K562 (cell line): ENCODE results near the gene ZBTB2. TPM values are rescaled to one million over a fixed set of nuclear protein-coding genes. Genes with fewer than 3 reads are reported as not detected.

Experiments used
- polyA plus RNA-seq, 8 experiments: library from polyadenylated mRNA; depleted of rRNA in 4 of 8; stranded (reverse) in 5 of 8; unstranded in 3 of 8; fragments of >200 nt; fragmentation: Nextera tagmentation in 2 of 8; fragmentation: Illumina TruSeq in 1 of 8; extraction: Ambion mirVana in 2 of 8; extraction: Trizol in 1 of 8; gene quantifications; 2 replicates each; pipeline versions ENCODE4 v1.2.1 to v1.2.3, GENCODE V29; 2011 to 2014; ENCODE audit warnings: inconsistent platforms in 1 of 8, missing spikeins in 1 of 8
- small RNA-seq: library from RNA; depleted of rRNA; stranded (forward); fragments of <200 nt; gene quantifications from one replicate; pipeline ENCODE3, GENCODE V24; 2014
- total RNA-seq, 7 experiments: library from RNA; depleted of rRNA in 6 of 7; stranded (reverse); fragments of >200 nt in 6 of 7; fragmentation: Illumina TruSeq in 2 of 7; extraction: Trizol in 2 of 7; gene quantifications; 2 replicates each; pipeline versions ENCODE4 v1.2.1 to v1.2.3, GENCODE V29; 2011 to 2021; ENCODE audit warnings: low replicate concordance in 1 of 7

The ZBTB2 gene
- total and polyA plus RNA-seq, 9 of the 15 experiments (the other 6 are each of a cell fraction or from before 2014, with no cell fraction given) = 5.1 to 26.2 (median 16.4) TPM

Small RNA genes within 50 kb of the gene (small RNA-seq; reads per million reads assigned to genes)
- gene RF00019 = not detected

Other genes with a start within 250 kb of the ZBTB2 start
- 0.69 and 0.82 TPM in 2 replicates for gene AKAP12, start 151.6 kb downstream of the ZBTB2 start, total RNA-seq (2014; rRNA removed)
- 0.55 and 0.93 TPM in 2 replicates for gene AKAP12, start 151.6 kb downstream of the ZBTB2 start, total RNA-seq (2014; rRNA removed; fragmentation: Illumina TruSeq; extraction: Trizol)
- 0.57 and 0.62 TPM in 2 replicates for gene AKAP12, start 151.6 kb downstream of the ZBTB2 start, total RNA-seq (2015; rRNA removed; fragmentation: Illumina TruSeq; extraction: Trizol)
- 0.72 and 1.0 TPM in 2 replicates for gene AKAP12, start 151.6 kb downstream of the ZBTB2 start, total RNA-seq (2021)
- gene AKAP12, start 151.6 kb downstream of the ZBTB2 start, polyA plus RNA-seq (2011; rRNA removed) = 0.32 and 2.0 TPM in 2 replicates
- 0.64 and 0.67 TPM in 2 replicates for gene AKAP12, start 151.6 kb downstream of the ZBTB2 start, polyA plus RNA-seq (2014; fragmentation: Illumina TruSeq; extraction: Trizol)
- under 1 TPM; 0.08 to 0.13 TPM for gene AKAP12, start 151.6 kb downstream of the ZBTB2 start, polyA plus RNA-seq (2014; fragmentation: Nextera tagmentation; extraction: Ambion mirVana)
- 0.18 and 0.49 TPM in 2 replicates for gene AKAP12, start 151.6 kb downstream of the ZBTB2 start, polyA plus RNA-seq (2014; rRNA removed)
- gene RMND1, start 60.6 kb upstream of the ZBTB2 start, total RNA-seq (2014; rRNA removed) = 27.8 and 29.6 TPM in 2 replicates
- 47.8 and 51.5 TPM in 2 replicates for gene RMND1, start 60.6 kb upstream of the ZBTB2 start, total RNA-seq (2014; rRNA removed; fragmentation: Illumina TruSeq; extraction: Trizol)
- 42.9 and 45.2 TPM in 2 replicates for gene RMND1, start 60.6 kb upstream of the ZBTB2 start, total RNA-seq (2015; rRNA removed; fragmentation: Illumina TruSeq; extraction: Trizol)
- gene RMND1, start 60.6 kb upstream of the ZBTB2 start, total RNA-seq (2021) = 25.2 and 26.9 TPM in 2 replicates
- gene RMND1, start 60.6 kb upstream of the ZBTB2 start, polyA plus RNA-seq (2011; rRNA removed) = 26.7 and 33.3 TPM in 2 replicates
- gene RMND1, start 60.6 kb upstream of the ZBTB2 start, polyA plus RNA-seq (2014; fragmentation: Illumina TruSeq; extraction: Trizol) = 37.2 and 42.6 TPM in 2 replicates
- gene RMND1, start 60.6 kb upstream of the ZBTB2 start, polyA plus RNA-seq (2014; fragmentation: Nextera tagmentation; extraction: Ambion mirVana) = 10 to 100 TPM; 36.2 to 38.4 TPM
- 32.2 and 35.1 TPM in 2 replicates for gene RMND1, start 60.6 kb upstream of the ZBTB2 start, polyA plus RNA-seq (2014; rRNA removed)
- gene CCDC170, start 102.5 kb upstream of the ZBTB2 start, total RNA-seq (2014; rRNA removed) = 0.05 TPM in 1 of 2 replicates, not detected in the other
- not detected in 2 replicates for gene CCDC170, start 102.5 kb upstream of the ZBTB2 start, total RNA-seq (2014; rRNA removed; fragmentation: Illumina TruSeq; extraction: Trizol)
- 0.18 TPM in 1 of 2 replicates, not detected in the other for gene CCDC170, start 102.5 kb upstream of the ZBTB2 start, total RNA-seq (2015; rRNA removed; fragmentation: Illumina TruSeq; extraction: Trizol)
- gene CCDC170, start 102.5 kb upstream of the ZBTB2 start, total RNA-seq (2021) = not detected in 2 replicates
- not detected in 2 replicates for gene CCDC170, start 102.5 kb upstream of the ZBTB2 start, polyA plus RNA-seq (2011; rRNA removed)
- gene CCDC170, start 102.5 kb upstream of the ZBTB2 start, polyA plus RNA-seq (2014; fragmentation: Illumina TruSeq; extraction: Trizol) = not detected in 2 replicates
- not detected for gene CCDC170, start 102.5 kb upstream of the ZBTB2 start, polyA plus RNA-seq (2014; fragmentation: Nextera tagmentation; extraction: Ambion mirVana)
- gene CCDC170, start 102.5 kb upstream of the ZBTB2 start, polyA plus RNA-seq (2014; rRNA removed) = 0.01 TPM in 1 of 2 replicates, not detected in the other